ENCODE data around the gene MORN3. TPM values are rescaled to one million over a fixed set of nuclear protein-coding genes. Genes with fewer than 3 reads are reported as not detected.

Gene MORN3
- total RNA-seq, 1 donor from 2014 or later, result 0.80 TPM

- Mint-ChIP-seq H3K9me3 (no peaks in the 10 kb centered on the region), H3K36me3 (no peaks in the 10 kb centered on the region)
These were observed 54.5 kb downstream of the MORN3 start for GRCh38 chr12:121614872-121615467.

GRCh38 chr12:121613462-121613861 is 56.0 kb downstream of the MORN3 start:
- Mint-ChIP-seq H3K27ac (no peak overlapping the region), H3K27me3 (no peaks in the 10 kb centered on the region), H3K4me1 (ENCODE audit: unreplicated experiment) (peaks cover 18% of the 10 kb centered on the region), H3K9me3 (no peaks in the 10 kb centered on the region), H3K4me3 (no peak overlapping the region), H3K36me3 (no peaks in the 10 kb centered on the region)
- no peak for DNase-seq (ENCODE audit: extremely low spot score, unreplicated experiment)
- no peak for TF ChIP-seq CTCF (conservative IDR thresholded peaks at IDR 0.05)

More at GRCh38 chr12:121614872-121615467, 54.5 kb downstream of the MORN3 start:
- no peak overlapping the region for H3K4me3 Mint-ChIP-seq
- peaks cover 16% of the 10 kb centered on the region for H3K4me1 Mint-ChIP-seq (ENCODE audit: unreplicated experiment)
- H3K27ac Mint-ChIP-seq, result no peak overlapping the region
- DNase-seq (ENCODE audit: extremely low spot score, unreplicated experiment), result no peak
- H3K27me3 Mint-ChIP-seq, result no peaks in the 10 kb centered on the region
- no peak for TF ChIP-seq CTCF (conservative IDR thresholded peaks at IDR 0.05)

GRCh38 chr12:121611306-121611705 is 58.1 kb downstream of the MORN3 start:
- TF ChIP-seq CTCF (conservative IDR thresholded peaks at IDR 0.05), result no peak
- Mint-ChIP-seq H3K9me3 (peaks cover 4% of the 10 kb centered on the region), H3K4me1 (ENCODE audit: unreplicated experiment) (peaks cover 18% of the 10 kb centered on the region), H3K27me3 (no peaks in the 10 kb centered on the region), H3K27ac (no peak overlapping the region), H3K4me3 (no peak overlapping the region), H3K36me3 (no peaks in the 10 kb centered on the region)
- no peak for DNase-seq (ENCODE audit: extremely low spot score, unreplicated experiment)

- H3K9me3 Mint-ChIP-seq, result peaks cover 4% of the 10 kb centered on the region
- no peaks in the 10 kb centered on the region for H3K36me3 Mint-ChIP-seq
- no peaks in the 10 kb centered on the region for H3K27me3 Mint-ChIP-seq
- TF ChIP-seq CTCF (conservative IDR thresholded peaks at IDR 0.05), result no peak
- H3K4me1 Mint-ChIP-seq (ENCODE audit: unreplicated experiment), result peaks cover 18% of the 10 kb centered on the region
- H3K27ac Mint-ChIP-seq, result peak overlapping the region; percentile 9
- DNase-seq (ENCODE audit: extremely low spot score, unreplicated experiment), result no peak
- peak overlapping the region; percentile 35 for H3K4me3 Mint-ChIP-seq
These were observed 59.0 kb downstream of the MORN3 start for GRCh38 chr12:121610239-121611149.

GRCh38 chr12:121608301-121608700 is 61.2 kb downstream of the MORN3 start:
- Mint-ChIP-seq H3K27me3 (no peaks in the 10 kb centered on the region), H3K27ac (no peak overlapping the region), H3K36me3 (no peaks in the 10 kb centered on the region), H3K4me1 (ENCODE audit: unreplicated experiment) (peaks cover 18% of the 10 kb centered on the region), H3K9me3 (peaks cover 4% of the 10 kb centered on the region), H3K4me3 (no peak overlapping the region)
- TF ChIP-seq CTCF (conservative IDR thresholded peaks at IDR 0.05), result no peak
- no peak for DNase-seq (ENCODE audit: extremely low spot score, unreplicated experiment)
